Transverse colon (tissue), 4 donors: ENCODE measurements around the gene POLR3G. TPM values are rescaled to one million over a fixed set of nuclear protein-coding genes. Genes with fewer than 3 reads are reported as not detected.

Source experiments
- DNase-seq: peaks from one replicate; pipeline ENCODE4 v3.0.0-alpha.2; 2019
- H3K27ac ChIP-seq, 4 donors: fragments of 200-600 bp; sonication (generic); 2 replicates each; pipeline ENCODE4 v1.5.1; 2016 to 2018; ENCODE audit warnings: inconsistent platforms in 4 of 4
- H3K27me3 ChIP-seq: fragments of 200-600 bp; sonication (generic); 2 replicates; pipeline ENCODE4 v1.5.1; 2017; ENCODE audit warnings: inconsistent platforms
- H3K36me3 ChIP-seq, 4 donors: fragments of 200-600 bp; sonication (generic); 2 replicates each; pipeline ENCODE4 v1.5.1; 2017 to 2019; ENCODE audit warnings: inconsistent platforms in 4 of 4
- H3K4me1 ChIP-seq, 4 donors: fragments of 200-600 bp; sonication (generic); 2 replicates each; pipeline ENCODE4 v1.5.1; 2017 to 2020; ENCODE audit warnings: inconsistent platforms in 4 of 4
- H3K4me3 ChIP-seq, 4 donors: fragments of 200-600 bp; sonication (generic); 1 replicate in 1 of 4; 2 replicates in 3 of 4; pipeline versions ENCODE4 v1.5.1 to v1.6.1; 2017 to 2019; ENCODE audit warnings: inconsistent platforms in 4 of 4
- H3K9me3 ChIP-seq, 2 donors: fragments of 200-600 bp; sonication (generic); 2 replicates each; pipeline ENCODE4 v1.5.1; 2017 to 2019; ENCODE audit warnings: inconsistent platforms in 2 of 2
- EP300 ChIP-seq: sonication (generic); formaldehyde crosslinking; IDR thresholded peaks from one replicate; pipeline ENCODE4 v1.6.1; 2017; ENCODE audit warnings: antibody characterized with exemption, low read depth
- POLR2A ChIP-seq: fragments of 450-650 bp; IDR thresholded peaks from one replicate; pipeline ENCODE4 v1.6.1; 2016; ENCODE audit warnings: antibody characterized with exemption, mild to moderate bottlenecking, moderate library complexity
- POLR2AphosphoS5 ChIP-seq, 3 donors: sonication (generic); formaldehyde crosslinking; IDR thresholded peaks; one replicate each; pipeline ENCODE4 v1.6.1; 2016; ENCODE audit warnings: antibody characterized with exemption in 3 of 3
- WGBS, 2 donors: methylation state at CpG; one replicate each; pipeline ENCODE4 v1.1.5; 2018; ENCODE audit warnings: low coverage in 1 of 2; 5-methylcytosine and 5-hydroxymethylcytosine counted together
- in situ Hi-C, 4 donors: fragments of 200-750 bp; cut with MboI; loops; one replicate each; pipeline versions ENCODE4 v1.15.0 to v1.15.1; 2017; ENCODE audit warnings: low sequenced_read_pairs in 3 of 4, low pct_ligation_motif_present in 1 of 4, low pct_unique_long_range_greater_than_20kb in 1 of 4
- intact Hi-C: fragments of 100-400 bp; cut with DNase I; formaldehyde crosslinking; loops from one replicate; pipeline ENCODE4 v1.15.1; 2023; ENCODE audit warnings: low total_unique reads
- total RNA-seq, 4 donors: library from RNA; depleted of rRNA; stranded (reverse); fragments of >200 nt; gene quantifications; one replicate each; pipeline ENCODE4 v1.1.0, GENCODE V29; 2016
- TF ChIP-seq, protein P1 (sequence below), 5 experiments: fragments of 200-600 bp in 3 of 5; fragments of 450-650 bp in 2 of 5; sonication (generic) in 3 of 5; IDR thresholded peaks; 1 replicate in 2 of 5; 2 replicates in 3 of 5; pipeline ENCODE4 v1.5.1; 2016 to 2017; ENCODE audit warnings: antibody characterized with exemption in 5 of 5, inconsistent platforms in 3 of 5, mild to moderate bottlenecking in 2 of 5, moderate library complexity in 1 of 5

Gene POLR3G
- total RNA-seq, 4 donors from 2014 or later = 1.1 to 6.7 (median 2.5) TPM; not detected in 1

DNA sequence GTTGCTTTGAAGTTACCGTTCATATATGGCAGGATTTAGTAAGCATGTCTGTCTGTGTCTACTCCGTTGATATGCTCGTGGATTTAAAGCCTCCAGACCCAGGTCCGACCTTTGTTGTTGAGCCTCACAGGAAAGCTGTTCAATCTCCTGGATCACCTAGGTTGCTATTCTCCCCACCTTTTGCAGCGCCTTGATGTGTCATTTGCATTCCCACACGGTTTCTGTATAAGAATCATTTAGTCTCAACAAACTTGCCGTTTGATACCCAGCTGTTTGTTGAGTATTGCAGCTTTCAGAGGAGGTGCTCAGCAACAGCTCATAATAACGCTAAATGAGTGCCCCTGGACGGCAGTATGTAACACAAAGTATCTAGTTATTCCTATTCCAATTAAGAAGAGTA, 82.7 kb downstream of the POLR3G start:
- Histone ChIP-seq H3K27ac (no peak overlapping the region), H3K9me3 (no peaks in the 10 kb centered on the region), H3K27me3 (peaks cover 56% of the 10 kb centered on the region), H3K4me1 (peaks cover 0 to 20% (median 11%) of the 10 kb centered on the region in 4 donors), H3K36me3 (no peaks in the 10 kb centered on the region), H3K4me3 (no peak overlapping the region)
- intact Hi-C loops (no loop called here), in situ Hi-C loops (no loop called here)
- DNase-seq = no peak
- WGBS, 2 donors = 14% methylated on average over 7 to 9 of the region's 9 CpGs
- TF ChIP-seq POLR2AphosphoS5 (IDR thresholded peaks at IDR 0.05) (no peak), EP300 (no peak), POLR2A (no peak)
- TF ChIP-seq, protein P1, sequence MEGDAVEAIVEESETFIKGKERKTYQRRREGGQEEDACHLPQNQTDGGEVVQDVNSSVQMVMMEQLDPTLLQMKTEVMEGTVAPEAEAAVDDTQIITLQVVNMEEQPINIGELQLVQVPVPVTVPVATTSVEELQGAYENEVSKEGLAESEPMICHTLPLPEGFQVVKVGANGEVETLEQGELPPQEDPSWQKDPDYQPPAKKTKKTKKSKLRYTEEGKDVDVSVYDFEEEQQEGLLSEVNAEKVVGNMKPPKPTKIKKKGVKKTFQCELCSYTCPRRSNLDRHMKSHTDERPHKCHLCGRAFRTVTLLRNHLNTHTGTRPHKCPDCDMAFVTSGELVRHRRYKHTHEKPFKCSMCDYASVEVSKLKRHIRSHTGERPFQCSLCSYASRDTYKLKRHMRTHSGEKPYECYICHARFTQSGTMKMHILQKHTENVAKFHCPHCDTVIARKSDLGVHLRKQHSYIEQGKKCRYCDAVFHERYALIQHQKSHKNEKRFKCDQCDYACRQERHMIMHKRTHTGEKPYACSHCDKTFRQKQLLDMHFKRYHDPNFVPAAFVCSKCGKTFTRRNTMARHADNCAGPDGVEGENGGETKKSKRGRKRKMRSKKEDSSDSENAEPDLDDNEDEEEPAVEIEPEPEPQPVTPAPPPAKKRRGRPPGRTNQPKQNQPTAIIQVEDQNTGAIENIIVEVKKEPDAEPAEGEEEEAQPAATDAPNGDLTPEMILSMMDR (IDR thresholded peaks at IDR 0.05) = no peak

DNA sequence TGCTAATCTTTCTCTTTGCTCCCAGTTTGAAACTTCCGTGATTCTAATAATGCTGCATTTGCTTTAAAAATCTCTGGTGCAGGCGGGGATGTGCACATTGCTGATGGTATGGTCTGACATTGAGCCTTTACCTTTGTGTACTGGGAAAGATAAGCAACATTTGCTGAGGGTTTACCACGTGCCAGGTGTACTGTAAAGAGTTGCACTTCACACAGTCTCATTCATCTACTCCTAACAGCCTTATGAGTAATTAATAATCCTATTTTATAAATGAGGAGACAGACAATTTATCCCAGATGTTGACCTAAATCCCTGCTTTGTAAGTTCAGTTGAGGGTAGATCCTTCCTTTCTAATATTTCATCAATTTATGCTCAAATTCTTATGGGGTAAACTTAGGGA, 83.2 kb downstream of the POLR3G start:
- intact Hi-C loops = no loop called here
- DNase-seq = no peak
- no peaks in the 10 kb centered on the region for H3K9me3 ChIP-seq
- peak overlapping the region in 1 of 4 donors; percentile 26 for H3K27ac ChIP-seq
- TF ChIP-seq POLR2AphosphoS5 (IDR thresholded peaks at IDR 0.05) (no peak), EP300 (no peak), POLR2A (no peak)
- TF ChIP-seq, protein P1 (IDR thresholded peaks at IDR 0.05) = no peak
- peak overlapping the region in 3 of 4 donors; percentile 41 to 67 (median 46) for H3K4me3 ChIP-seq
- WGBS, 2 donors = 0 to 6% methylated on average over 2 to 3 of the region's 3 CpGs
- no peaks in the 10 kb centered on the region for H3K36me3 ChIP-seq
- peaks cover 0 to 20% (median 11%) of the 10 kb centered on the region in 4 donors for H3K4me1 ChIP-seq
- peaks cover 58% of the 10 kb centered on the region for H3K27me3 ChIP-seq
- in situ Hi-C loops = no loop called here

DNA sequence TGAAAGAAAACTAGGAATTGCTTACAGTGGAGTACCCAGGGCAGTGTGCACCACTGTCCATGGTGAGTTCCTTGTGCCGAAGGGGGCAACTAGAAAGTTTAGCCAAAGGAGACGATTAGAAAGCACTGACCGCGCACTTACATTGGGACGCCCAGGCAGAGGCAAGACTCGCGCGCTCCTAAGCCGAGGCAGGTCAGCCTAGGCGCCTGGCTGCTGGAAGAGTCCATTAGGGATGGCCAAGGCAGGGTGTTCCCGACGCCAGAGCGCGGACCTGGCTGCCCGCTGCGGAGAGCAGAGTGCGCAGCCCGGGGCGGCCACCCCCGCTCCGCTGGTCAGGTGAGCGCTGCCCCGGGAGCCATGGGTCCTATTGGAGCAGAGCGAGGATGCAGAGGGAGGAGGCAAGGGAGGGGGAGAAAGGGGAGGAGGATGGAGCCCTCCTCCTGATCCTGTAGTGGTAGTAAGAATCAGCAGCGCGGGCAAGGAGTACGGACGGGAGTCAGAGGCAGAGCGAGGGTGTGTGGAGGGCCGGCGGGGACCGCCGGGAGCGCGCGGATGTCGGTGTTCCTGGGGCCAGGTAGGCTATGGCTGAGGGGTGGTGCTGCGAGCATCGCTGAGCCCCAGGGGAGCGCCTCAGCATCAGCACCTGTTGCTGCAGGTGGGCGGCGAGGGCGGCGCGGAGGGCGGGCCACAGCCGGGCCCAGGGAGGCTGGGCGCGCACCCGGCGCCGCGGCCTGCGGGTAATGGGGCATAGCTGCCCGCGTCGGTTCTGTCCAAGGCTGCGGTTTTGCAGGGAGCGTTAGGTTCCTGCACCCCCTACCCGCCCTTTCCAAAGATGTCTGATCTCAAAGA, 83.9 kb downstream of the POLR3G start, which contains the start of gene ADGRV1:
ADGRV1 (plus strand) TSS at position 454 of the 849 bp plus-strand sequence; CDS start at position 553, 99 bp downstream.
- intact Hi-C loops = no loop called here
- Histone ChIP-seq H3K36me3 (no peaks in the 10 kb centered on the region), H3K27me3 (peaks cover 58% of the 10 kb centered on the region), H3K9me3 (no peaks in the 10 kb centered on the region), H3K4me3 (peak within 1 kb of the TSS; percentile 20 to 67 (median 44)), H3K27ac (peak within 1 kb of the TSS; percentile 27 to 53 (median 43)), H3K4me1 (peaks cover 0 to 20% (median 11%) of the 10 kb centered on the region in 4 donors)
- peak; percentile 62 for TF ChIP-seq POLR2A
- TF ChIP-seq, protein P1 (IDR thresholded peaks at IDR 0.05) = no peak
- TF ChIP-seq EP300 = no peak
- peak; percentile 38 to 42 (median 39) for TF ChIP-seq POLR2AphosphoS5 (IDR thresholded peaks at IDR 0.05)
- DNase-seq = peak; percentile 89
- in situ Hi-C loops = no loop called here
- 3% methylated on average over 54 of the region's 60 CpGs; no CpG with 5 or more reads in 1 of the 2 donors for WGBS, 2 donors

DNA sequence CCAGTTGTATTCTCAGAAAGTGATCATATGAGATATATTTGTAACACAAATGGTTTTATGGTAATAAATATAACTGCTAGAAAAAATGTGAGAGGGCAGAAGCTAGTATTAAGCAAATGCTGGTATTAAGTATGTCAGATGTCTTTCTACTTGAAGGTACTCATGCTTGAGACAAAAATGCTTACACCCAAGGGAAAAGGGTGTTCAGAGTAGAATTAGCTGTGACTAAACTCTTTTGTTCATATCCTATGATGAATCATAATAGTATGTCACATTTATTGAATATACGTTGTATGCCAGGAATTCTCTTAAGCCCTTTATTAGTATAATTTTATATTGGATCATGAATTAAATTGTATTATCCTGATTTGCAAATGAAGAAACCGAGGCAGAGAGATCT, 86.1 kb downstream of the POLR3G start:
- in situ Hi-C loops (no loop called here), intact Hi-C loops (no loop called here)
- DNase-seq = no peak
- Histone ChIP-seq H3K4me1 (peaks cover 0 to 20% (median 11%) of the 10 kb centered on the region in 4 donors), H3K9me3 (no peaks in the 10 kb centered on the region), H3K36me3 (no peaks in the 10 kb centered on the region), H3K4me3 (no peak overlapping the region), H3K27me3 (peaks cover 58% of the 10 kb centered on the region), H3K27ac (no peak overlapping the region)
- WGBS, 2 donors = 67 to 74% methylated on average over 2 of the region's 2 CpGs
- no peak for TF ChIP-seq POLR2A
- TF ChIP-seq EP300 = no peak
- no peak for TF ChIP-seq POLR2AphosphoS5 (IDR thresholded peaks at IDR 0.05)
- TF ChIP-seq, protein P1 (IDR thresholded peaks at IDR 0.05) = no peak
